GM10248 (cell line): ENCODE data around the gene STAG1.

ENCODE experiments used
- CTCF ChIA-PET: fragments of 300-600 bp; sonication (Branson Sonifier 250); formaldehyde crosslinking; extraction: SDS; loops from one replicate; lab custom pipeline; 2021; ENCODE audit warnings: antibody characterized with exemption; lab: Yijun Ruan, JAX
- POLR2A ChIA-PET: fragments of 350-650 bp; sonication (Branson Sonifier 250); formaldehyde crosslinking; extraction: SDS; loops from one replicate; lab custom pipeline; 2020; ENCODE audit warnings: antibody characterized with exemption; lab: Yijun Ruan, JAX
- DNase-seq: peaks from one replicate; pipeline ENCODE4 v3.0.0; 2012; ENCODE audit errors: extremely low spot score
- CTCF ChIP-seq: IDR thresholded peaks from 2 replicates; pipeline ENCODE4 v1.5.1; 2012; ENCODE audit warnings: mild to moderate bottlenecking, low read depth; ENCODE audit errors: extremely low read depth, missing control alignments, control extremely low read depth

STAG1 gene

GRCh38 chr3:136547293-136547692, 204.9 kb downstream of the STAG1 start:
- ChIA-PET POLR2A (no interaction called here), CTCF (interaction anchor here (3.3 kb wide), 1 partner anchor 205 kb away, joined by 18 read pairs; the partner anchor contains the start of gene STAG1)
- TF ChIP-seq CTCF, result no peak
- no peak for DNase-seq

- no peak for DNase-seq
- TF ChIP-seq CTCF, result no peak
- ChIA-PET CTCF (interaction anchor here (3.3 kb wide), 1 partner anchor 206 kb away, joined by 18 read pairs; the partner anchor contains the start of gene STAG1), POLR2A (no interaction called here)
These were observed 205.5 kb downstream of the STAG1 start for GRCh38 chr3:136546720-136547119.

GRCh38 chr3:136545664-136546268, 206.4 kb downstream of the STAG1 start:
- DNase-seq, result no peak
- ChIA-PET CTCF (interaction anchor here (1.0 to 3.3 kb wide), 2 partner anchors 9 to 207 kb away, joined by 5 to 18 read pairs; partner anchors contain the start of gene STAG1), POLR2A (no interaction called here)
- TF ChIP-seq CTCF, result peak; percentile 24

GRCh38 chr3:136544532-136544931, 207.6 kb downstream of the STAG1 start:
- ChIA-PET POLR2A (no interaction called here), CTCF (interaction anchor here (1.0 to 2.2 kb wide), 4 partner anchors 9 to 208 kb away, joined by 3 to 5 read pairs (median 4); partner anchors contain the start of gene STAG1)
- no peak for DNase-seq
- TF ChIP-seq CTCF, result no peak

- DNase-seq, result no peak
- TF ChIP-seq CTCF, result no peak
- CTCF ChIA-PET, result interaction anchor here (0.6 to 2.2 kb wide), 4 partner anchors 8 to 209 kb away, joined by 3 to 5 read pairs (median 4); partner anchors contain the start of gene STAG1
- POLR2A ChIA-PET, result no interaction called here
These were observed 208.8 kb downstream of the STAG1 start for GRCh38 chr3:136543385-136543784.

GRCh38 chr3:136535906-136536305, 216.3 kb downstream of the STAG1 start:
- ChIA-PET POLR2A (no interaction called here), CTCF (interaction anchor here (1.5 kb wide), 1 partner anchor 8 kb away, joined by 5 read pairs; no protein-coding TSS in a partner anchor)
- TF ChIP-seq CTCF, result no peak
- DNase-seq, result no peak

- DNase-seq, result no peak
- no peak for TF ChIP-seq CTCF
- POLR2A ChIA-PET, result no interaction called here
- CTCF ChIA-PET, result no interaction called here
These were observed 219.4 kb downstream of the STAG1 start for GRCh38 chr3:136532766-136533165.
